Subcutaneous adipose tissue (tissue), 4 donors: ENCODE measurements around the gene BMP6. TPM values are rescaled to one million over a fixed set of nuclear protein-coding genes. Genes with fewer than 3 reads are reported as not detected.

Experiments used
- CTCF ChIP-seq: fragments of 450-650 bp; IDR thresholded peaks from one replicate; pipeline ENCODE4 v1.5.1; 2016; ENCODE audit warnings: low read depth, mild to moderate bottlenecking, control low read depth, antibody characterized with exemption, moderate library complexity
- total RNA-seq, 4 donors: library from RNA; depleted of rRNA; stranded (reverse); fragments of >200 nt; gene quantifications; one replicate each; pipeline ENCODE4 v1.1.0, GENCODE V29; 2016

BMP6 gene
- total RNA-seq, 4 donors from 2014 or later, result 4.6 to 43.0 (median 11.7) TPM

- no peak for TF ChIP-seq CTCF
Measured at GRCh38 chr6:7893342-7893741, 167.4 kb downstream of the BMP6 start.

- no peak for TF ChIP-seq CTCF
Measured at GRCh38 chr6:7894262-7895124, 168.6 kb downstream of the BMP6 start.

- TF ChIP-seq CTCF, result no peak
Measured at GRCh38 chr6:7895125-7895423, 169.2 kb downstream of the BMP6 start.

GRCh38 chr6:7896465-7896987 is 170.6 kb downstream of the BMP6 start:
- TF ChIP-seq CTCF, result no peak

GRCh38 chr6:7897461-7898192 is 171.7 kb downstream of the BMP6 start:
- TF ChIP-seq CTCF, result no peak

- TF ChIP-seq CTCF, result no peak
Measured at GRCh38 chr6:7899101-7899888, 173.4 kb downstream of the BMP6 start.

GRCh38 chr6:7899889-7900213 is 174.0 kb downstream of the BMP6 start:
- no peak for TF ChIP-seq CTCF
